HCT116 (cell line): ENCODE measurements around the gene PRKG1. TPM values are rescaled to one million over a fixed set of nuclear protein-coding genes. Genes with fewer than 3 reads are reported as not detected.

Source experiments
- ATAC-seq: fragments of 200-7000 bp; cut with Tn5 transposase; 2 replicates; pipeline ENCODE4 v1.9.1; 2020; ENCODE audit warnings: mild to moderate bottlenecking, moderate library complexity
- BruUV-seq: library from RNA; stranded (reverse); fragments of 400-500 nt; replicated peaks from 2 replicates; lab custom pipeline; 2021; lab: Mats Ljungman, UMichigan
- CTCF ChIA-PET: fragments of 300-600 bp; sonication (Branson Sonifier 250); formaldehyde crosslinking; loops from one replicate; lab custom pipeline; 2021; ENCODE audit warnings: antibody characterized with exemption; lab: Charles Lee
- POLR2A ChIA-PET: fragments of 300-600, 350-600 bp; sonication (Branson Sonifier 250); formaldehyde crosslinking; loops from one replicate; lab custom pipeline; 2021; ENCODE audit warnings: antibody characterized with exemption; lab: Charles Lee
- RAD21 ChIA-PET, 2 experiments: fragments of 300-600 bp; sonication (Branson Sonifier 250); formaldehyde crosslinking; loops; one replicate each; lab custom pipeline; 2023; ENCODE audit warnings: low total read pairs in 2 of 2; ENCODE audit not compliant: uncharacterized antibody in 2 of 2, unreplicated experiment in 2 of 2, low non-redundant PET in 1 of 2; lab: Charles Lee
- DNase-seq: peaks from one replicate; pipeline ENCODE4 v3.0.0-alpha.2; 2010; ENCODE audit warnings: low read depth, low spot score
- H2AFZ ChIP-seq: fragments of 200-600 bp; shearing (Covaris generic), sonication (generic); 2 replicates; pipeline ENCODE4 v1.6.1; 2017; ENCODE audit warnings: low read depth, mixed run types, mixed read lengths, antibody characterized with exemption, low read length; ENCODE audit not compliant: poor library complexity, severe bottlenecking
- H3K27ac ChIP-seq: 2 replicates; pipeline ENCODE4 v1.5.1; 2012; ENCODE audit warnings: low read depth, low read length
- H3K27me3 ChIP-seq: fragments of 200-600 bp; sonication (generic); 2 replicates; pipeline ENCODE4 v1.6.1; 2016; ENCODE audit warnings: mixed run types, low read length, mixed read lengths; ENCODE audit not compliant: insufficient read depth
- H3K36me3 ChIP-seq, 2 experiments: fragments of 200-500 bp in 1 of 2; fragments of 200-600 bp in 1 of 2; sonication (Bioruptor generic) in 1 of 2; sonication (generic) in 1 of 2; 2 replicates each; pipeline versions ENCODE4 v1.5.1 to v1.6.1; 2014 to 2016; ENCODE audit warnings: low read length in 2 of 2, inconsistent platforms in 1 of 2, mixed read lengths in 1 of 2, mixed run types in 1 of 2; ENCODE audit not compliant: insufficient read depth in 2 of 2, control insufficient read depth in 1 of 2
- H3K4me1 ChIP-seq, 2 experiments: fragments of 200-600 bp in 1 of 2; sonication (generic) in 1 of 2; 2 replicates each; pipeline versions ENCODE4 v1.5.1 to v1.6.1; 2012 to 2017; ENCODE audit warnings: low read length in 2 of 2, inconsistent platforms in 1 of 2, mild to moderate bottlenecking in 1 of 2, mixed read lengths in 1 of 2, mixed run types in 1 of 2, moderate library complexity in 1 of 2; ENCODE audit not compliant: insufficient read depth in 2 of 2, control insufficient read depth in 1 of 2
- H3K4me2 ChIP-seq: fragments of 200-600 bp; sonication (generic); 2 replicates; pipeline ENCODE4 v1.6.1; 2017; ENCODE audit warnings: mixed run types, low read length, mixed read lengths
- H3K4me3 ChIP-seq, 2 experiments: fragments of 200-600 bp in 1 of 2; sonication (generic) in 1 of 2; replicated peaks in 1 of 2; 2 replicates each; pipeline ENCODE4 v1.5.1; 2011 to 2016; ENCODE audit warnings: low read length in 2 of 2, control low read depth in 1 of 2, low read depth in 1 of 2, mild to moderate bottlenecking in 1 of 2, mixed read lengths in 1 of 2, mixed run types in 1 of 2
- H3K79me2 ChIP-seq: fragments of 200-600 bp; sonication (generic); 2 replicates; pipeline ENCODE4 v1.6.1; 2017; ENCODE audit warnings: mild to moderate bottlenecking, mixed run types, low read length, moderate library complexity, mixed read lengths; ENCODE audit not compliant: insufficient read depth
- H3K9ac ChIP-seq: fragments of 200-600 bp; sonication (generic); 2 replicates; pipeline ENCODE4 v1.6.1; 2016; ENCODE audit warnings: low read length, mixed read lengths
- H3K9me2 ChIP-seq: fragments of 200-600 bp; sonication (generic), shearing (Covaris generic); 2 replicates; pipeline ENCODE4 v1.6.1; 2017; ENCODE audit warnings: mixed run types, mild to moderate bottlenecking, moderate library complexity; ENCODE audit not compliant: insufficient read depth
- H3K9me3 ChIP-seq, 2 experiments: fragments of 200-500 bp in 1 of 2; fragments of 200-600 bp in 1 of 2; sonication (Bioruptor generic) in 1 of 2; sonication (generic) in 1 of 2; 2 replicates each; pipeline ENCODE4 v1.6.1; 2014 to 2017; ENCODE audit warnings: low read length in 2 of 2, mixed read lengths in 2 of 2, inconsistent platforms in 1 of 2, low read depth in 1 of 2, mild to moderate bottlenecking in 1 of 2, mixed run types in 1 of 2, moderate library complexity in 1 of 2; ENCODE audit not compliant: control insufficient read depth in 1 of 2, insufficient read depth in 1 of 2
- H4K20me1 ChIP-seq: fragments of 200-600 bp; sonication (generic), shearing (Covaris generic); 2 replicates; pipeline ENCODE4 v1.6.1; 2017; ENCODE audit warnings: mixed run types, mild to moderate bottlenecking, moderate library complexity; ENCODE audit not compliant: insufficient read depth
- ATF3 ChIP-seq: IDR thresholded peaks from 2 replicates; pipeline ENCODE4 v1.6.1; 2012
- EGR1 ChIP-seq: IDR thresholded peaks from 2 replicates; pipeline ENCODE4 v1.6.1; 2012; ENCODE audit warnings: low read depth
- EZH2phosphoT487 ChIP-seq: fragments of 200-600 bp; IDR thresholded peaks from 2 replicates; pipeline ENCODE4 v1.6.1; 2018; ENCODE audit warnings: antibody characterized with exemption, borderline replicate concordance
- SP1 ChIP-seq: IDR thresholded peaks from 2 replicates; pipeline ENCODE4 v1.6.1; 2012; ENCODE audit warnings: low read depth
- SRF ChIP-seq: IDR thresholded peaks from 2 replicates; pipeline ENCODE4 v1.6.1; 2012; ENCODE audit warnings: low read depth
- YY1 ChIP-seq: IDR thresholded peaks from 2 replicates; pipeline ENCODE4 v1.6.1; 2011; ENCODE audit warnings: low read length, low read depth, moderate library complexity, mild to moderate bottlenecking; ENCODE audit not compliant: insufficient replicate concordance; ENCODE audit errors: extremely low read depth
- intact Hi-C: fragments of 100-400 bp; cut with micrococcal nuclease; formaldehyde crosslinking; loops from 2 replicates; pipeline ENCODE4 v1.10.0; 2022
- total RNA-seq: library from RNA; stranded (reverse); gene quantifications from one replicate; pipeline ENCODE4 v1.2.1, GENCODE V29; 2021; ENCODE audit not compliant: unreplicated experiment

The PRKG1 gene
- total RNA-seq, 1 experiment from 2014 or later = 1.4 TPM

- CTCF ChIA-PET = no interaction called here
- RAD21 ChIA-PET = no interaction called here
- no TSS peak for BruUV-seq
Observed at GRCh38 chr10:51073453-51074237, 642 bp upstream of the PRKG1 start.

GRCh38 chr10:51075043-51075872 is 971 bp downstream of the PRKG1 start:
- TF ChIP-seq ATF3 (no peak), EGR1 (no peak), YY1 (no peak), EZH2phosphoT487 (no peak), SP1 (no peak)
- Histone ChIP-seq H3K36me3 (no peaks in the 10 kb centered on the region), H3K9me3 (no peaks in the 10 kb centered on the region), H3K4me1 (no peaks in the 10 kb centered on the region), H3K27ac (no peak overlapping the region), H3K79me2 (no peaks in the 10 kb centered on the region), H3K9me2 (no peaks in the 10 kb centered on the region), H3K9ac (no peak overlapping the region), H3K27me3 (peaks cover 21% of the 10 kb centered on the region; the same call in 1 of the 2 replicates), H4K20me1 (no peaks in the 10 kb centered on the region), H3K4me2 (no peak overlapping the region), H2AFZ (no peak overlapping the region), H3K4me3 (no peak overlapping the region)
- RAD21 ChIA-PET = no interaction called here
- ATAC-seq = no peak
- DNase-seq = no peak
- intact Hi-C loops = no loop called here
- POLR2A ChIA-PET = no interaction called here
- CTCF ChIA-PET = interaction anchor here (0.8 kb wide), 1 partner anchor 11 kb away, joined by 6 read pairs; no protein-coding TSS in a partner anchor
- BruUV-seq = no TSS peak

More at GRCh38 chr10:51073453-51074237, 642 bp upstream of the PRKG1 start:
- Histone ChIP-seq H3K4me3 (no peak overlapping the region), H3K9me3 (no peaks in the 10 kb centered on the region), H3K4me1 (no peaks in the 10 kb centered on the region), H3K4me2 (no peak overlapping the region), H3K79me2 (no peaks in the 10 kb centered on the region), H3K9ac (no peak overlapping the region), H3K9me2 (no peaks in the 10 kb centered on the region), H4K20me1 (no peaks in the 10 kb centered on the region), H2AFZ (no peak overlapping the region), H3K27ac (no peak overlapping the region), H3K27me3 (peaks cover 17% of the 10 kb centered on the region), H3K36me3 (no peaks in the 10 kb centered on the region)
- no peak for ATAC-seq
- DNase-seq = no peak
- intact Hi-C loops = no loop called here
- TF ChIP-seq SRF = no peak
- no peak for TF ChIP-seq YY1
- POLR2A ChIA-PET = no interaction called here
